ENCODE results near the gene CDK10.
"Not testable (repeated sequence)": the region's sequence is repeated elsewhere in the genome, so short reads cannot be mapped to it uniquely, and the experiment has no call there.

The CDK10 gene

DNA sequence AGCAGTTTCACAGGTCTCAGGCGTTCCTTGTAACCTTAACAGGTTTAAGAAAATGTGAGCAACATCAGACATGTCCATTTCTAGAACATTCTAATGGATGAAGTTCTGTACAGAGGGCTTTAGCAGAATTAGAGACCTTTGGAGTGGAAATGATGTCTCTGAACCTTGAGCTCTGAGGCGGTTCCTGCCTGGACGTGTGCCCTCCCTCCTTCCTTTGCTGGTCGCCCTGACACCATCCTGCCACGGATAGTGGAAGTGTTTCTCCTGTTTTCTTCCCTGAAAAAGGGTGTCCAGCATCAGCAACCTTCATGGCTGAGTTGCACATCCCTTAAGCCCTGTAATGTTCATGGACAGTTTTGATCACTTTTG is 17.7 kb upstream of the CDK10 start:
- no peak for DNase-seq

DNA sequence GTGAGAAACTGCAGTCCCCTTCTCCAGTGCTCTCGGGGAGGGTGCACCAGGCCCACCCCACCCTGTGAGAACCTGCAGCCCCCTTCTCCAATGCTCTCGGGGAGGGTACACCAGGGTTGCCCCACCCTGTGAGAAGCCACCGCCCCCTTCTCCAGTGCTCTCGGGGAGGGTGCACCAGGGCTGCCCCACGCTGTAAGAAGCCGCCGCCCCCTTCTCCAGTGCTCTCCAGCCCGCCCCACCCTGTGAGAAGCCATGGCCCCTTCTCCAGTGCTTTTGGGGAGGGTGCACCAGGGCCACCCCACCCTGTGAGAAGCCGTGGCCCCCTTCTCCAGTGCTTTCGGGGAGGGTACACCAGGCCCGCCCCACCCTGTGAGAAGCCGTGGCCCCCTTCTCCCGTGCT is 16.7 kb upstream of the CDK10 start:
- no peak for DNase-seq

DNA sequence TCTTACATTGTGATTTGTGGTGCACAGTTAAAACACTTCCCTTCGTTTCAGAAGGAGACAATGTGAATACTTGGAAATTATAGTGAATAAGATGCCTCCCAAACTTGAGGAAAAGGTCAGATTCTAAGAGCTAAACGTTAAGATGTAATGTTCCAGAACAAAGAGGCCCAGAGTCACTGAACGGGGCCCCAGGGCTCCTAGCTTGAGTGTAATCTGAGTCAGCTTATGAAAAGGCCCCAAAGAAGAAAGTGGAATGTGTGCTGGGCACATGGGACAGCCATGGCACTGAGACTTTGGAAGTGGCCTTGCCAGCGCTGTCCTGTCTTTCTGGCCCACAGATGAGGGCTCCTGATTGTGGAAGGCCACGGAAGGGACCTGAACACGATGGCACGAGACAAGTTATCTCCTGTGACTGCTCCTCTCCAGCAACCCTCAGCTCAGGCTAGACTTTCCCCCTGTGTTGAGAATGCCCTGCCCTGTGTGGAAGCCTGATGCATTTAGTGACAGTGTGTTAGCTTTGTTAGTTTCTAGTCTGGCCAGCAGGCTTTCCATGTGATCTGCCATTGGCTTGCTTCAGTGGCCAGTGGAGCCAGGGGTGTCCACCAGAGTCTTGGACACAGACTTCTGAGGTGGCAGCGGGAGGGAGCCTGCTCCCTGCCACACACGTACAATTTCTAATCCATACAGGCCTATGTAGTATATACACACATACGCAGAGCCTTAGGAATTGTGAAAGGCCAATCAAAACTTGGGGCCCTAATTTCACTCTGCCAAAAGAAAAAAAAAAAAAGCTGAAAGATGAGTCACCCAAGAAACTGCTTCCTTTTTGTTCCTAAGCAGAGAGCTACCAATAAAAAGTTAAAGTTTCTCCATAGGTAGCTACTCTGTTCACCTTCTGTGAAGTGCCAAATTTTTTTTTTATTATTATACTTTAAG is 15.7 kb upstream of the CDK10 start:
- no peak for DNase-seq

DNA sequence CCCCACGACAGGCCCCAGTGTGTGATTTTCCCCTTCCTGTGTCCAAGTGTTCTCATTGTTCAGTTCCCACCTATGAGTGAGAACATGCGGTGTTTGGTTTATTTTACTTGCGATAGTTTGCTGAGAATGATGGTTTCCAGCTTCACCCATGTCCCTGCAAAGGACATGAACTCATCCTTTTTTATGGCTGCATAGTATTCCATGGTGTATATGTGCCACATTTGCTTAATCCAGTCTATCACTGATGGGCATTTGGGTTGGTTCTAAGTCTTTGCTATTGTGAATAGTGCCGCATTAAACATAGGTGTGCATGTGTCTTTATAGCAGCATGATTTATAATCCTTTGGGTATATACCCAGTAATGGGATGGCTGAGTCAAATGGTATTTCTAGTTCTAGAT is 14.9 kb upstream of the CDK10 start:
- not testable (repeated sequence) for DNase-seq

GRCh38 chr16:89672177-89672941 is 14.1 kb upstream of the CDK10 start:
- no peak for DNase-seq

- DNase-seq: no peak
Observed at GRCh38 chr16:89678258-89678657, 8.2 kb upstream of the CDK10 start.

- DNase-seq: no peak
Observed at GRCh38 chr16:89685916-89686315, 573 bp upstream of the CDK10 start.

DNA sequence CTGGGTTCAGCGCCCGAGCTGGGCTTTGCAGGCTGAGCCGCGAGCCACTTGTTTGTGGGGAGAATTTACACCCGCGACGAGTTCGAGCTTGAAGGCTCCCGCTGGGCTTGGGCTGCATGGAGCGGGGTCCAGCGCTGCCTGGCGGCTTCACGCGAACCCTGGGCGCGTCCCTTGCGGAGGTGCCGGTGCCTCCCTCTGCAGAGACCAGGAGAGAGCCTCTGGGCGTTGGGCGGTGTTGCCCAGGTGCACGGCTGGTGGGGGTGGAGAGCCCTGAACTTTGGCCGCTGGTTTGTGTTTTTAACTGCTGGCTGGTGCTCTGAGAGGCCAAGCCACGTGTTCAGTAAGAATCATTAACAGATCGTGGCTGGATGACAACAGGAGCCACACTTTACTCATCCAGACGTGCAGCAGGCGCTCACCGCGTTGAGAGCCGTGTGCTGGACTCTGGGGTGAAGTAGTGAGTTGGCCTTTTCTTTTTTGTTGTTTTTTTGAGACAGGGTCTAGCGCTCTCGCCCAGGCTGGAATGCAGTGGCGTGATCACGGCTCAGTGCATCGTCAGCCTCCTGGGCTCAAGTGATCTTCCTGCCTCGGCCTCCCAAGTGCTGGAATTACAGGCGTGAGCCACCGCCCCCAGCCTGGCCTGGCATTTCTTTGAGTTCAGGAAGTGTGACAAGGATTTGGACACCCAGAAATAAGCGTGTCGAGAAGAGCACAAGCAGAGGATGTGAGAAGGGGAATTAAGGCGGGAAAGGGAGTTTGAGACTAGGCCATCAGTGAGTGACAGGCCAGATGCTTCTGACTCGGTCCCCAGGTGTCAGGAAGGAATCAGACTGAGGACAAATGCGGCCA is 827 bp downstream of the CDK10 start:
- no peak for DNase-seq

GRCh38 chr16:89688395-89688794 is 1.9 kb downstream of the CDK10 start:
- no peak for DNase-seq

DNA sequence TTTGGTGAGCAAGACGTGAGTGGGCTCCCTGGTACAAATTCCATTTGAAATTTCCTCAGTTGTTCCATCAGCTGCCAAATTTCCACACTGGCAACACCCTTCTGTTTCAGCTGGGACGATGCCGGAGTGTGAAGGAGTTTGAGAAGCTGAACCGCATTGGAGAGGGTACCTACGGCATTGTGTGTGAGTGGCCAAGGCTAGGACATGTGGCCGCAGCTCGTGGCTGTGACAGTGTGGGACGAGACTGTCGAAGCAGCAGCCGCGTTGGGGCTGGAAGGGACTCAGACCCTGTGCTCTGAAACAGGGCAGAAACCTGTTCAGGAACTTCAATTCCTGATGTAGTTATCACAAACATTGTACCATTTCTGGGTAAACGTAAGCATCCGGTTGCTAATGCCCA is 2.7 kb downstream of the CDK10 start:
- no peak for DNase-seq

DNA sequence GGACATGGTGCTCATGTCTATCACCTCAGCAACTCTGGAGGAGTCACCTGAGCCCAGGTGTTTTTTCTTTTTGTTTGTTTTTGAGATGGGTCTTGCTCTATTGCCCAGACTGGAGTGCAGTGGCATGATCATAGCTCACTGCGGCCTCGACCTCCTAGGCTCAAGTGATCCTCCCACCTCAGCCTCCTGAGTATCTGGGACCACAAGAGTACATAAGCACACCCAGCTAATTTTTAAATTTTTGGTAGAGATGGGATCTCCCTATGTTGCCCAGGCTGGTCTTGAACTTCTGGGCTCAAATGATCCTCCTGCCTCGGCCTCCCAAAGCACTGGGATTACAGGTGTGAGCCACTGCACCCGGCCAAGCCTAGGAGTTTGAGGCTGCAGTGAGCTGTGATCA is 3.1 kb downstream of the CDK10 start:
- not testable (repeated sequence) for DNase-seq

DNA sequence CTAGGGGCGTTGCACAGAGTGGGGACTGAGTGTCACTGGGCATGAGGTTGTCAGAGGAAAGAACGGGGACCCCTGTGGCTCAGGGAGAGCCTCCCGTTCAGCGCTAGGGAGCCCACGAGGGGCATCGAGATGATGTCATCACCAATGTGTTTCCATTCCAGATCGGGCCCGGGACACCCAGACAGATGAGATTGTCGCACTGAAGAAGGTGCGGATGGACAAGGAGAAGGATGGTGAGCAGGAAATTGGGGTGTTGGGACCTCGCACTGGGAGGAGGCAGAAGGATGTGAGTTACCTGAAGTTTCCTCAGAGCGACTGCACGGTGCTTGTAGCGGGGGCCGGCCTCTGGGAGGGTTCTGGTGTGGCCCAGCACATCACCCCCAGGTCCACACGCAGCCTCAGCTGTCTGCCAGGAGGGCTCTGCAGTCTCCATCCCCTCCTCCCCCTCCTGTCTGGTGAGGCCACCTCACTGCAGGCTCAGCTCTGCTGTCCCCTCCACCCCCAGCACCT is 4.0 kb downstream of the CDK10 start:
- no peak for DNase-seq

GRCh38 chr16:89691231-89691985 is 4.9 kb downstream of the CDK10 start:
- no peak for DNase-seq

DNA sequence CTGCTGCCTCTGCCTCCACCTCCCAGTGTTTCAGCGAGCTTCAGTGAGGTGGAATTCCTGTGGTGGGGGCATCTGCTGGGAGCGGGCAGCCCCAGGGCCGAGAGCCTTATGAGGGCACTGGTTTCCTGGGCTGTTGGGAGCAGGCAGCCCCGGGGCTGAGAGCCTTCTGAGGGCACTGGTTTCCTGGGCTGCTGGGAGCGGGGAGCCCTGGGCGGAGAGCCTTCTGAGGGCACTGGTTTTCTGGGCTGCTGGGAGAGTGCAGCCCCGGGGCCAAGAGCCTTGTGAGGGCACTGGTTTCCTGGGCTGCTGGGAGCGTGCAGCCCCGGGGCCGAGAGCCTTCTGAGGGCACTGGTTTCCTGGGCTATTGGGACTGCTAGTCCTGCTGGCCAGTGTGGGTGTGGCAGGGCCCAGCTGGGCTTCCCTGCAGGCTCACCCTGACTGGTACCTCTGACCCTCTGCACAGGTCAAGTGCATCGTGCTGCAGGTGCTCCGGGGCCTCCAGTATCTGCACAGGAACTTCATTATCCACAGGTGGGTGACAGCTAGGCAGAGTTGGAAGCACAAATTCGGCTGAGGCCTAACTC is 5.6 kb downstream of the CDK10 start:
- DNase-seq: no peak

GRCh38 chr16:89693289-89693731 is 6.8 kb downstream of the CDK10 start:
- DNase-seq: no peak

DNA sequence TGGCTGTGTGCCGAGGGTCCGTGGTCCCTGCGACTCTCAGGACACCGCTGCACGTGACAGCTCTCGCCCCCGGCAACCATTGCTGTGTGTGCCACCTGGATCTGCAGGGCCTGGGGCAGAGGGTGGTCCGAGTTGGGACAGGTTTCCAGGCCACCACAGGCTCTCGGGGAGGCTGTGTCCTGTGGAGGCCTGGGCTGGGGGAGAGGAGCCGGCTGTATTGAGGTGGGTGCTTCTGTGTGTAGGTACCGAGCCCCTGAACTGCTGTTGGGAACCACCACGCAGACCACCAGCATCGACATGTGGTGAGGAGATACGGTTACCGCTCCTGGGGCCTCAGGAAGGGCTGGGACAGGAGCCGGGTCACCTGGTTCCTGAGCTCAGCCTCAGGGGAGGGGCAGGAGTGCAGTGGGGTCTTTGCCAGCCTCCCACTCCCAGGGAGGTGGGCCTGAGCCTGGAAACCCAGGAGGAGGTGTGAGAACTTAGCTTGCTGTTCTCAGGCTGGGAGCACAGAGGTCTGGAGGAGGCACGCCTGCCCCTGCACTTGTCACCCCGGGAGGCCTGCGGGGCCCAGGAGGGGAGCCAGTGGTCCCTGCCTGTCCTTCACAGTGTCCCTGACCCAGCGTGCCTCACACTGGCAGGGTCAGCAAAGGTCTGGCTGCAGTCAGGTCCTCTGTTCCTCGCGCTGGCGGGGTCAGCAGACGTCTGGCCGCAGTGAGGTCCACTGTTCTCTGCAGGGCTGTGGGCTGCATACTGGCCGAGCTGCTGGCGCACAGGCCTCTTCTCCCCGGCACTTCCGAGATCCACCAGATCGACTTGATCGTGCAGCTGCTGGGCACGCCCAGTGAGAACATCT is 7.7 kb downstream of the CDK10 start:
- no peak for DNase-seq

DNA sequence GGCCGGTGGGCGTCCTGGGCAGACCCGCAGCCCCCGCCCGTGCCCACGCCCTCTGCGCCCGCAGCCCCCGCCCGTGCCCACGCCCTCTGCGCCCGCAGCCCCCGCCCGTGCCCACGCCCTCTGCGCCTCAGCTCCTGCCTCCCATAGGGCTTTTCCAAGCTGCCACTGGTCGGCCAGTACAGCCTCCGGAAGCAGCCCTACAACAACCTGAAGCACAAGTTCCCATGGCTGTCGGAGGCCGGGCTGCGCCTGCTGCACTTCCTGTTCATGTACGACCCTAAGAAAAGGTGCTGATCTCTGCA is 8.2 kb downstream of the CDK10 start:
- not testable (repeated sequence) for DNase-seq

GRCh38 chr16:89695086-89695874 is 8.8 kb downstream of the CDK10 start:
- no peak for DNase-seq

DNA sequence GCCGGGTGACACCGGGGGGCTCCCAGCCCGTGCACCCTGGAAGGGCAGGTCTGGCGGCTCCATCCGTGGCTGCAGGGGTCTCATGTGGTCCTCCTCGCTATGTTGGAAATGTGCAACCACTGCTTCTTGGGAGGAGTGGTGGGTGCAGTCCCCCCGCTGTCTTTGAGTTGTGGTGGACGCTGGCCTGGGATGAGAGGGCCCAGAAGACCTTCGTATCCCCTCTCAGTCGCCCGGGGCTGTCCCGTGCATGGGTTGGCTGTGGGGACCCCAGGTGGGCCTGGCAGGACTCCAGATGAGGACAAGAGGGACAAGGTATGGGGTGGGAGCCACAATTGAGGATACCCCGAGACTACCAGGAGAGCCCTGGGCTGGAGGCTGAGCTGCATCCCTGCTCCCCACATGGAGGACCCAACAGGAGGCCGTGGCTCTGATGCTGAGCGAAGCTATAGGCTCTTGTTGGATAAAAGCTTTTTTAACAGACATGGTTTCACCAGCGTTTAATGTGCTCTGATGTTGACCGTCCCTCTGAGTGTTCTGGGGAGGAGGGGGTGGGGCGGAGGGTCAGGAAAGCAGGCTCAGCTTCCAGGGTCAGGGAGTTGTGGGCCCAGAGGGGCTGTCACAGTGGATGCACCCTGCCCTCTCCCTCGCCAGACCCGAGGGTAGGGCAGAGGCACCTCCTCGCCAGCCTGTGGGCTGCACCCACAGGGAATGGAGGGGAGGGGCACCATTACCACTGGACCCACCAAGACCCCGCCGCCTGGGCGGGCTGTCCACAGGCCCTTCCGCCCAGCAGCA is 9.6 kb downstream of the CDK10 start:
- no peak for DNase-seq
